Measurements from ENCODE around the gene MAD2L2.

The MAD2L2 gene

DNA sequence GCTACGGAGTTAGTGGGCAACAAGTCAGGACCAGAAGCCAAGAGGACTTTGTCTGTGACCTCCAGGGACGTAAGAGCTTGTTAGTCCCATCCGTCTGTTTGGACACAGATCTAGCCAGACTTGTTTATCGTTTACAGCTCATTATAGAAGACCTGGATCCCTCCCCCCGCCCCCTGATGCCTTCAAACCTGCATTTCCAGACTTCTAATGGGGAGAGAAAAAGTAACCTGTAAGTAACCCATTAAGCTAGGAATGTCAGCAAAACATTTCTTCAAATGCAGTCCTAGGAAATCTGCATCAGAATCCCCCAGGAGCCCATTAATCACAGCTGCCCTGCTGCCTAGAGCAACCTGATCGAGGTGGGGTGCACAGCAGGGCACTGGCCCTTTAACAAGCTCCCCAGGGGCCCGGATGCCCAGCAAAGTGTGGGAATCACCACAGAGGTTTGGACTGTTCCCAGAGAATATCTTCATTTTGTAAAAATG is 1.4 kb upstream of the MAD2L2 start:
- DNase-seq (ENCODE audit: low spot score) = no peak

DNA sequence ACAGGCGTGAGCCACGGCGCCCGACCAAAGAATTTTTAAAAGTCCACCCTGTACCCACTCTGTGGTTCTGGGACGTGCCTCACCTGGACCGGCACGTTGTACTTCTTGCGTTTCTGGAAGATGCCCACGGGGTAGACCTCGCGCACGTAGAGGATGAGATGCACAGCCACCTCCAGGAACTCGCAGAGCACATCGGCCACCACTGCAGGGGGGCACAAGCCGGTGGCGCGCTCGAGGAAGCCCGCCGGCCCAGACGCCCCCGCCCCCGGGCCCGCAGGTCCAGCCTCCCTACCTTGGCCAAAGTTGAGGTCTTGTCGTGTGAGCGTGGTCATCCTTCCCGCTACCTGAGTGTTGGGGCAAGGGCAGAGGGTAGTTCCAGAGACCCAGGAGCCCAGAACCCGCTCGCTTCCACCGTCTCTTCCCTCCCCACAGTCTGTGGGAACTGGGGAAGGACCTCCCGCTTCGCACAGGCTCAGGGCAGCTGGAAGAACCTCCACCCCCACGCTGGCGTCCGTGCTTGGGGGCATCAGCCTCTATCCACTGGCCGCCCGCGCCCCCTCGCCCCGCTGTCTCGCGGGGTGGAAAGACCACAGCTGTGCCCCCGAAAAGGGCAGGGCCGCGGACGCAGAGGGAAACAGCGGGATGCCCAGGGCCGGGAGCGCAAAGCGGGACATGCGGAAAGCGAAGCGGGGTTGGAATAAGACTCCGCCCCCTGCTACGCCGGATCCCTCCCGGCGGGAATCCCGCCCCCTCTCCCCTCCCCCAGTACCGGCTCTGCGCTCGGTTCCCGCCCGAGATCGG is 478 bp downstream of the MAD2L2 start:
- no peak for DNase-seq (ENCODE audit: low spot score)

DNA sequence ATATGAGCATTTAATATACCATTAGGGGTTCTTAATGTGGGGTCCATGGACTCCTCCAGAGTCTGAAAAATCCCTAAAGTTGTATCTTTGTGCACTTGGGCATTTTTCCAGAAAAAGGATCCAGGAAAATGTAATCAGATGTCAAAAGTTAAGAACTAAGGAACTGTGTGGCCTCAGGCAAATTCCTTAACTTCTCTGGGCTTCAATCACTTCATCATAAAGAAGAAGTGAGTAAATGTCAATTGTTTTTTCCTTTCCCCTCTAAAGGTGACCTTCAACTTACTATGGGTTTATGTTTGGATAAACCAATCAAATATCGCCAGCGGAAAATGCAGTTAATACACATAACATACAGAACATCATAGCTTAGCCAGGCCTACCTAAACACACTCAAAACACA is 2.5 kb downstream of the MAD2L2 start:
- no peak for DNase-seq (ENCODE audit: low spot score)

DNA sequence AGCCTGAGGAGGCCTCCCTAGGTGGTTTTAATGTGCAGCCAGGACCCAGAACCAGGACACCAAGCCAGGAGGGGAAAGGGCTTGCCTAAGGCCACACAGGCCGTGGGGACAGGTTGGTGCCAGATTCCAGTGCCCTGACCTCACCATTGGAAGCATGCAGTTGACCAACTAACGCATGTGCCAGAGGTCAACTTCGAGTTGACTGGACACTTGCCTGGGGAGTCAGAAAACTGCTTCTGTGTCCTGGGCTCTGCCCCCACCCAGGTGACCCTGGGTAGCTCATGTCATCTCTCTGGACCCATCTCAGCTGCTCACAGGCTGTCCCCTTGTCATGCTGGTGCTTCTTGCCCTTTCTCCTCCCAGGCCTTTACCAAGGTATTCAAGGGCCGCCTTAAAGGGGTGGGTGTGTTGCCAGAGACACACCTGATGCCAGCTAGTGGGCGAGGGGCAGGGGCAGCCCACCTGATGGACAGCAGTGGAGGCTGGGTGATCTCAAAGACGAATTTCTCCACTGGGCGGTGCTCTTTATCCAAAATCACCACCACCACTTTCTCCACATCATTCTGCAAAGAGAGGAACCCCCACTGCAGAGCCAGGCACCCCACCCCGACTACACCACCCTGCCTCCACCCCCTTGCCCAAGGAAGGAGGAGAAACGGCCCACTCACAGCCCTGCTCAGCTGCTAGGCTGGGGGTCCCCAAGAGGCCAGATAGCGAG is 4.4 kb downstream of the MAD2L2 start:
- peak; percentile 59 for DNase-seq (ENCODE audit: low spot score)

DNA sequence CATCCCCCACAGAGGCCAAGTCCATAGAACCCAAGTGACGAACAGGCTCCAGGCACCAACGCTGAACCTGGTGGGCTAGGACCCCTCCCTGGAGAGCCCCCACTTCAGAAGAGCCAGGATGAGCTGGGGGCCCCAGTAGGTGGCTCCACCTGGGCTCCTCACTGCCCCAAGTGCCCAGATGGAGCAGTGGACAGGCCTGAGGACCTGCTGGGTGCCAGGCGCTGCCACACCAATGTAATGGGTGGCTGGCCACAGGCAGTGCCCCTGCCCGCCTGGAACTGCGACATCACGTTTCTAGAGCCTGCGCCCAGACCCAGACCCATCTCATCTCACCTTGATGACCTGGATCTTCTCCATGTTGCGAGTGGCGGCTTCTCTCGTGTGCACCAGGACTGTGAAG is 5.6 kb downstream of the MAD2L2 start:
- peak; percentile 60 for DNase-seq (ENCODE audit: low spot score)

DNA sequence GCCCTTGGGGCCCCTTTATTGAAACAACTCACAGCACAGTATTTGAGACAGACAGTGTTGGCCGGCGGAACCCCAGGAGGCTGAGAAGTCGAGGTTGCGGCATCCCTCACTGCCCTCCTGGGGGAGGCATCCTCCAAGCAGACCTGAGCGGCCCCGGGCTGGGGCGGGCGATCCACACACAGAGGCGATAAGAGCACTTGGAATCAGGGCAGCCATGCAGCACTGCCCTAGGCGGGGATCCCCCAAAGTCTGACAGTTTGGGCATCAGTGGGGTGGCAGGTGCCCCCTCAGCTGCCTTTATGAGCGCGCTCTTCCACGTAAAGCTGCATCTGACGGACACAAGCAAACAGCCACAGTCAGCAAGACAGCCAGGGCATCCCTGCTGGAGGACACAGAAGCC is 6.5 kb downstream of the MAD2L2 start:
- no peak for DNase-seq (ENCODE audit: low spot score)

DNA sequence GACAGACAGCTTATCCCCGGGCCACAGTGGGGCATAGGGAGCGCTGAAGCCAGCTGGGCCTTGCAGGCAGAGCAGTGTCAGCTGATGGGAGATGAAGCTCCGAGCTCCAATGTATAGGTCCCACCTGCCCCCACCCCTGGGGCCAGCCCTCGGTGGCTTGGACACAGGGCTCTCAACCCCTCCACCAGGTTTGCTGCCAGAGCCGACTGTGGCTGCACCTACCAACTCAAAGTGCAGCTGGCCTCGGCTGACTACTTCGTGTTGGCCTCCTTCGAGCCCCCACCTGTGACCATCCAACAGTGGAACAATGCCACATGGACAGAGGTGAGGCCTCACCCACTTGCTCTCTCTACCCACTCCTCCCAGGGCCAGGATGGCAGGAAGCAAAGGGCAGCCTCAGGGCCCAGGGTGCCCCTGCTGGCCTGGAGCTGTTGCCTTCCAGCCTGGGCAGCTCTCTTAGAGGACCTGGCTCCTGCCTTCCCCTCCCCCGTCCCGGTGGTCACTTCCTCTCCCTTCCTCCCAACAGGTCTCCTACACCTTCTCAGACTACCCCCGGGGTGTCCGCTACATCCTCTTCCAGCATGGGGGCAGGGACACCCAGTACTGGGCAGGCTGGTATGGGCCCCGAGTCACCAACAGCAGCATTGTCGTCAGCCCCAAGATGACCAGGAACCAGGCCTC is 7.7 kb downstream of the MAD2L2 start:
- DNase-seq (ENCODE audit: low spot score) = no peak

DNA sequence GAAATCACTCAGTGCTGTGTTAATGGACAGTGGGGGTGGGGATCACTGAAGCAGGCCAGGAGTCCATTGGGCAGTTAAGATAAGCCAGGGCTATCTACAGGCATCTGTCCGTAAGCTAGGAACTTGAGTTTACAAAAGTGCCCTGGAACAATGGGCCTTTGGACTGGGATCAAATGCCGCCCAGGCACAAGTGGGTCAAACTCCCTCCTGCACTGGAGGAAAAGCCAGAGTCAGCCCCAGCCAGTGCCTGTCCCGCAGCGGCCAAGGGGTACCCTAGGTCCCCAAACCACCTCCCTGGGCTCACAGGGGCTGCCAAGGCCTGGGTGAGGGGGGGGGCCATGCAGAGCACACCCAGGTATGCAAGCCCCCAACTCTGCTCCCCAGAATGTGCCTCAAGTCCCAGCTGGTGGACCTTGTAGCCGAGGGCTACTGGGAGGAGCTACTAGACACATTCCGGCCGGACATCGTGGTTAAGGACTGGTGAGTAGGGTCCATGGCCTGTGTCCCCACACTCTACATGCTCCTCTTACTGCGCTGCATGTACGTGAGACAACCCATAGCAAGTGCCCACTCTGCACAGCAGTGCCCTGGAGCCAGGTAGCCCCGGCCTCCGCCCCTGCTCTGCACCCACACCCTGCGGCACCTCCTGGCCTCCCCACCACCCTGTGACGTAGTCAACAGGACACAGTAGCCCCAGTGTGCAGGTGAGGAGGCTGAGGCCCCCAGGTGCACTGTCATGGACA is 9.2 kb downstream of the MAD2L2 start:
- DNase-seq (ENCODE audit: low spot score) = no peak

DNA sequence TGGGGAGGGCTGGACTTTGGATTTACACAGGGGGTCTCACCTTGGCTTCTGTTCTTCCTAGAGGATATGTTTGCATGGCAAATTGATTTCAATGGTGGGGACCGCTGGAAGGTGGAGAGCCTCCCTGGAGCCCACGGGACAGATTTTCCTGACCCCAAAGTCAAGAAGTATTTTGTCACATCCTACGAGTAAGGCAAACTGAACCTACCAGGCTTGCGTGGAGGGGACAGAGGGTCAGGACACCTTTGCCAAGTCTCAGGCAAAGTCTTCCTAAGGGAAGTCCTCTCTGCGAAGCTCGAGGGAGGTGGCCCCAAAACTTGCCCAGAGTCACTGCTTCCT is 9.8 kb downstream of the MAD2L2 start:
- DNase-seq (ENCODE audit: low spot score) = no peak

DNA sequence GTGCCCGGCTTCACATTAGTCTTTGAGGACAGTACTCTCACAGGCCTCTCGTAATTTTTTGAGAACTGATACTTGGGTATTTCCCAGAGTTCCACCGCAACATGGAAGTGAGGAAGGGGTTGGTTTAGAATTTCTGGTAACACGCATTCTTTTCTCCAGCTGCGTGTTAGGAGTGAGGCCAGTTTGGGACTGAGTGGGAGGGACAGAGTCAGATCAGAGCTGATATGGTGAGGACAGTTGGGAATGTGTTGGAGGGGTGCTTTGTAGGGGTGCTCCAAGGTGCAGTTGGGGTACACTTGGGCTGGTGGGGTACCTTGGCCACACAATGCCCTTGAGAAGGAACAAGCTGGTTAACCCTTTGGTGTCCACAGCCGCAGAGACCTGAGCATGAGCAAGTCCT is 10.2 kb downstream of the MAD2L2 start:
- DNase-seq (ENCODE audit: low spot score) = no peak

DNA sequence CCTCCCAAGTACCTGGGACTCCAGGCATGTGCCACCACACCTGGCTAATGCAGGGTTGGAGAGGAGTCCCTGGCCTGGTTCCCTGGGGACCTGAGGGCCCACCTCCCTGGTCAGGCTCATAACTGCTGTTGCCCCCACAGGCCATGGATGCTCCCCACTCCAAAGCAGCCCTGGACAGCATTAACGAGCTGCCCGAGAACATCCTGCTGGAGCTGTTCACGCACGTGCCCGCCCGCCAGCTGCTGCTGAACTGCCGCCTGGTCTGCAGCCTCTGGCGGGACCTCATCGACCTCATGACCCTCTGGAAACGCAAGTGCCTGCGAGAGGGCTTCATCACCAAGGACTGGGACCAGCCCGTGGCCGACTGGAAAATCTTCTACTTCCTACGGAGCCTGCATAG is 12.4 kb downstream of the MAD2L2 start:
- DNase-seq (ENCODE audit: low spot score) = no peak

DNA sequence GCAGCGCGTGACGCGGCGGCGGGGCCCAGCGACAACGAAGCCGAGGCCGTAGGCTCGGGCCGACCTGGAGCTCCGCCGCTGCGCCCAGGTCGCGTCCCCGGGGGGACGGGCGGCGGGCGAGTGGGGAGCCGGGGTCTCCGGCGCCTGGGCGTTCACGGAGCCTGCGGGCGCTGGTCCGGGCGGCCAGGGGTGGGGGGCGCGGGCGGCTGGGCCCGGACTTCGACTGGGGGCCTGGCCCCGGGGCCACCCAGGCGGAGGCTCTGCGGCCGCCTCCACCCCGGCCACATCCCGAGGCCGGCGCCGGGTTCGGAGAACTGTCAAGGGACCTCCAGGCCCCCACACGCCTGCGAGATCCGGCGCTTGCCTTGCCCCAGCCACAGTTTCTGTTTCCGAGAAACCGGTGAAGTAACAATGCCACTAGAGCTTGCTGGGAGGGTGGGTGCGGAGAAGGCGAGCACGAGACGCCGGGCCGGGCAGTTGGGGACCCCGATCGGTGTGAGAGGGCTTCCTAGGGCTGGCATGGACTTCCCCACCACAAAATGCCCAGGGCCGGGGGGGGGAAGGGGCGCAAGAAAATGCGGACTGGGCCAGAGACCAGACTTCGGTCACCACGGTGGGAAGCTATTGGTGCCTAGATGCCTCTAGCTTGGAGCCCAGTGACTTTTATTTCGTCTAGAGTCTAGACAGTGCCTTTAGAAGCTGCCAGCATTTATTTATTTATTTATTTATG is 16.4 kb downstream of the MAD2L2 start:
- peak; percentile 75 for DNase-seq (ENCODE audit: low spot score)

DNA sequence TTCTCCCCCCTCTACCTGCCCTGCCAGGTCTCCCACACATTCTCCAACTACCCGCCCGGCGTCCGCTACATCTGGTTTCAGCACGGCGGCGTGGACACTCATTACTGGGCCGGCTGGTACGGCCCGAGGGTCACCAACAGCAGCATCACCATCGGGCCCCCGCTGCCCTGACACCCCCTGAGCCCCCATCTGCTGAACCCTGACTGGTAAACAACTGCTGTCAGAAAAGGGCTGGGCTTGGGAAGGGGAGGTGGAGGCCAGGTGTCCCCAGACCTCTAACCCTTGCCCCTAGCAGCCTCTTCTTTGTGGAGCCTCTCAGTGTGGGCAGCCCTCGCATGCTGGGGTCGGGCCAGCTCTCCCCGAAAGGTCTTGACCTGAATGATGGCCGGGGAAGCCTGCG is 19.8 kb downstream of the MAD2L2 start:
- DNase-seq (ENCODE audit: low spot score) = peak; percentile 54

DNA sequence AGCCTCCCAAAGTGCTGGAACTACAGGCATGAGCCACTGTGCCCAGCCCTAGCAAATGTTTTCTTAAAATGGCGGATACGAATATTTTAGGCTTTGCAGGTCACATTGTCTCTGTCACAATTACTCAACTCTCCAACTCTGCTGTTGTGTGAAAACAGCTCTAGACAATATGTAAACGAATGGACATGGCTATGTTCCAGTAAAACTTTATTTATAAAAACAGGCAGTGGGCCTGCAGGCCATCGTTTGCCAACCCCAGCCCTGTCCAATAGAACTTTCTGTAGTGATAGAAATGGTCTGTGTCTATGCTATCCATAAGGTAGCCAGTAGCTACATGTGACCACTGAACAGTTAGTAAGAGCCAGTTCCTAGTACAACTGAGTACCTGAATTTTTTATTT is 21.2 kb downstream of the MAD2L2 start:
- no peak for DNase-seq (ENCODE audit: low spot score)

DNA sequence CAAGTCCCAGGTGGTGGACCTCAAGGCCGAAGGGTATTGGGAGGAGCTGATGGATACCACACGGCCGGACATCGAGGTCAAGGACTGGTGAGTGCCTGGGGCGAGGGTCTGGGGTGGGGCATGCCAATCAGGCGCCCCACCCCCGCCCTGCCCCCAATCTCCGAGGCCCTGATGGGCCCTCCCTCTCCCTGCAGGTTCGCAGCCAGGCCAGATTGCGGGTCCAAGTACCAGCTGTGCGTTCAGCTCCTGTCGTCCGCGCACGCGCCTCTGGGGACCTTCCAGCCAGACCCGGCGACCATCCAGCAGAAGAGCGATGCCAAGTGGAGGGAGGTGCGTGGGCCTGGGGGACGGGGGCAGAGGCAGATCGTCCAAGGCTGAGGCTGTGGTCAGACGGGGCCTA is 22.4 kb downstream of the MAD2L2 start:
- no peak for DNase-seq (ENCODE audit: low spot score)

DNA sequence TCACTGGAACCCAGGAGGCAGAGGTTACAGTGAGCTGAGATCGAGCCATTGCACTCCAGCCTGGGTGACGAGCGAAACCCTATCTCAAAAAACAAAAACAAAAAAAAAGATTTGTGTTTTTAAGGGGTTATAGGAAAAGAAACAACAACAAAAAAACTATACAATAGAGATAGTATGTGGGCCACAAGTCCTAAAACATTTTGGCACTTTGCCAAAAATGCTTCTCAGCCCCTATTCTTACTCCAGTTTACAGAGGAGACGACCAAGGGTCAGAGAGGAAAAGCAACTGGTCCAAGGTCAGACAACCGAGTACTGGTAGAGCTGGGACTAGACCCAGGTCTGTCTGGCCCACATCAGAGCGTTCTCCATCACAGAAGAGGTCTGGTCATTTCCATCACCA is 23.3 kb downstream of the MAD2L2 start:
- no peak for DNase-seq (ENCODE audit: low spot score)

DNA sequence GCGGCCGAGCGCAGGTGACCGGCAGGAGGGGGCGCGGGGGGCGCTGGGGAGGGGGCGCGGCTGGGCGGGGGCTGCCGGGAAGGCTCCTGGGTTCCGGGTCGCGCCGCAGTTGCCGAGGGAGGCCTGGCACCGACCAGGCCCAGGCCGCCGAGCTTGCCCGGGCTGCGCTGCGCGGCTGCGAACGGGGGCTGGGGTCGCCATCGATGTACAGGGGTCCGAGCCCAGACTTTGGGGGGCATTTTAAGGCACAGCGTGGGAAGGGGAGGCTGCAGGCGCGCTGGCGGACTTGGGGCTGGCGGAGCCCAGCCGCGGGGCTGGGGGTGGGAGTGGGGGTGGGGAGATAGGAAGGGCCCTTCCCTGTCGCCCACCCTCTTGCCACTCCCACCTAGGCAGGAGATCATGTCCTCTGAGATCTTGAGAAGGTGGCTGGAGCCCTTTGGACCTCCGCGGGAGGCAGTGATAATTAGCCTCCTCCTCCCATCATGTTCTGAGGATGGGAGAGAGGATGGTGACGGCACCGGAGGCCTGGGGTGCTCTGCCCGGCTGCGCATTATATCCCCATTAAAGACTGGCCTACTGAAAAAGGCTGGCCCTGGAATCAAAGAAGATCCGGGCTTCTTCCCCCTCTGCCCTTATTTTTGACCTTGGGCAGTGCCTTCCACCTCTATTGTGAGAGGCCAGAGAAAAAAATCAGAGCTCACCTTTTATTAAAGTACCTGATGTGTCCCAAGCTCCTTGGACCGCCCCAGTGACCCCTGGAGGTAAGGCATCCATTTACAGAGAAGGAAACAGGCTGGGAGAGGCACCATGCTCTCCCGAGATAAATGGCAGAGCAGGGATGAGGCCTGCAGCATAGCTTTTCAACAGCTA is 25.8 kb downstream of the MAD2L2 start:
- DNase-seq (ENCODE audit: low spot score) = no peak

DNA sequence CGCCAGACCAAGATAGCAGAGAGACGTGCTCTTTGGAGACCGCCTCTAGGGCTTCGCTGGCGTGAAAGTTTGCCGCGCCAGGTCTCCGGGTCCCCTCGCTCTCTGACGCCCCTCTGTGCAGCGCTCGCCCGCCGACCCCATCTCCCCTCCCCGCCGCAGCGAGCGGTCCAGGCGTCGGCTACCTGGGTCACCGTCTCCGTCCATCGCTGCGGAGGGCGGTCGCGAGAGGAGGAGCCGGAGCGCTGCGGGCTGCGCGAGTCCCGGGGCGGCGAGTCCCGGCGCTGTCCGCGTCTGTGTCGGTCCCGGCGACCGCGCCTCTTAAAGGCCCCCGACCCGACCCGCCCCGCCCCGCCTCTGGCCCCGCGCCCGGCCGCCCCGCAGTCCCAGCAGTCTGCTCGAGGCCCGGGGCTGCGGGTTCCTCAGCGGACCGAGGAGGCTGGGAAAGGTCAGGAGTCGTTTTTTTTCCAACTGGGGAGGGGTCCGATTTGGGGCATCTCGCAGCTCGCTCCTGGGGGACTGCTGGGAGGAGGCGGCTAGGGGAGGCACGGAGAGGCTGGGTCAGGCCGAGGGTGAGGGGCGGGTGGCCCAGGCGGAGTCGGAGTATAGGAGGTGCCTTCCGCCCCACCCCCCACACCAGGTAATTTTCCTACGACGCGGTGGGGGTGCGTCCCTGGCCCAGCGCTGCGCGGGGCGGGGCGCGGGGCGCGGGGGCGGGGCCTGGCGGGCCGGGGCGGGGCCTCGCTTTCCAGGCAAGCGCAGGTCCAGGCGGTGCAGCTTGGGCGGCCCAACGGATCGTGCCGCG is 26.6 kb downstream of the MAD2L2 start, which contains the start of the genes FBXO2 and FBXO44:
Gene FBXO2 (minus strand): TSS at position 293 of the 802 bp plus-strand sequence. CDS start 89 bp downstream, at position 204.
Gene FBXO44 (plus strand): TSS at position 741 of the 802 bp plus-strand sequence. CDS start 959 bp downstream, outside the sequence.
- no peak for DNase-seq (ENCODE audit: low spot score)

DNA sequence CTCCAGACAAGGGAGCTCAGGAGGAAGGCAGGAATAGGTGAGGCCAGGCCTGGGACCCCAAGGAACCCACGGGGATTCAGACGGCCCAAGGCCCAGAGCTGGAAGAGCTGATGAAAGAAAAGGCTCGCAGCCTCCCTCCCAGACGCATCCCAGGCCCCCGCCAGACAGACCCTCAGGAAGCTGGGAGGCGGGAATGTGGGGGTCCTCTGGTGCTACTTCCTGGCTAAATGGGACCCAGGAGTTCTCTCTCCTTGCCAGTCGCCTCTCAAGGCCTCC is 27.1 kb downstream of the MAD2L2 start:
- no peak for DNase-seq (ENCODE audit: low spot score)

All from left forelimb (tissue), 1 donor.